ENCODE results near the gene LFNG.

The LFNG gene, protein sequence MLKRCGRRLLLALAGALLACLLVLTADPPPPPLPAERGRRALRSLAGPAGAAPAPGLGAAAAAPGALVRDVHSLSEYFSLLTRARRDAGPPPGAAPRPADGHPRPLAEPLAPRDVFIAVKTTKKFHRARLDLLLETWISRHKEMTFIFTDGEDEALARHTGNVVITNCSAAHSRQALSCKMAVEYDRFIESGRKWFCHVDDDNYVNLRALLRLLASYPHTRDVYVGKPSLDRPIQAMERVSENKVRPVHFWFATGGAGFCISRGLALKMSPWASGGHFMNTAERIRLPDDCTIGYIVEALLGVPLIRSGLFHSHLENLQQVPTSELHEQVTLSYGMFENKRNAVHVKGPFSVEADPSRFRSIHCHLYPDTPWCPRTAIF

DNA sequence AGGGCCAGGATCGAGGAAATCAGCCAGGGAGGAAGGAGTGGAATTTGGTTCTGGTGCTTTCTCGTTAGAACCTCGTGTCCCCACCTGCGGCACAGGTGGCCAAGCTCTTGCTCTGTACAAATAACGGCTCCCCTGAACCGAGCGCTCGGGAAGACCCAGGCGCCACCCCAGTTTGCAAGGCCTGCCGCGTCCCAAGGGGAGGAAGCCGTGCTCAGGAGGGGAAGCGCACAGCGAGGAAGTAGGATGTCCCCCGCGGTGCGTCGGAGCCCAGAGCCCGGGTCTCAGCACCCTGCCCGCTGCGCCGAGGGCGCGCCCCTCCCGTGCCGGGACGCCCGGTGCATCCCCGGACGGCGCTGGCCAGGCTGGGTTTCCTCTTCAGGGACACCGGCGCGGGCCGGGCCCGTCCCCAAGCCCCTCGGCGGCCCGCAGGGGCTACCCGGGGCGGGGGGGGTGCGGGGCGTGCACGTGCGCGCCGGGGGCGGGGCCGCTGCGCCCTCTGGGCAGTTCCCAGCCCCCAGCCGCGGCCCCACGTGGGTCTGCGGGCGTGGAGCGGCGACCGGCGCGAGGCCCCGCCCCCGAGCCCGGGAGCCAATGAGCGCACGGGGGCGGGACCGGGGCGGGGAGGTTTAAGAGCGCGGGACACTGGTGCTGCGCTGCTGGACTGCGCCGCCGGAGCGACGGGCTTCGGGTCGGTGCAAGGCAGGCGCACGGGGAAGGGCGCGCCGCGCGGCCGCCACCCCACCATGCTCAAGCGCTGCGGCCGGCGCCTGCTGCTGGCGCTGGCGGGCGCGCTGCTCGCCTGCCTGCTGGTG, at the start of gene LFNG:
Gene LFNG (plus strand): TSS at position 656 of the 812 bp plus-strand sequence. CDS start 88 bp downstream, at position 744.
- no peak for DNase-seq

DNA sequence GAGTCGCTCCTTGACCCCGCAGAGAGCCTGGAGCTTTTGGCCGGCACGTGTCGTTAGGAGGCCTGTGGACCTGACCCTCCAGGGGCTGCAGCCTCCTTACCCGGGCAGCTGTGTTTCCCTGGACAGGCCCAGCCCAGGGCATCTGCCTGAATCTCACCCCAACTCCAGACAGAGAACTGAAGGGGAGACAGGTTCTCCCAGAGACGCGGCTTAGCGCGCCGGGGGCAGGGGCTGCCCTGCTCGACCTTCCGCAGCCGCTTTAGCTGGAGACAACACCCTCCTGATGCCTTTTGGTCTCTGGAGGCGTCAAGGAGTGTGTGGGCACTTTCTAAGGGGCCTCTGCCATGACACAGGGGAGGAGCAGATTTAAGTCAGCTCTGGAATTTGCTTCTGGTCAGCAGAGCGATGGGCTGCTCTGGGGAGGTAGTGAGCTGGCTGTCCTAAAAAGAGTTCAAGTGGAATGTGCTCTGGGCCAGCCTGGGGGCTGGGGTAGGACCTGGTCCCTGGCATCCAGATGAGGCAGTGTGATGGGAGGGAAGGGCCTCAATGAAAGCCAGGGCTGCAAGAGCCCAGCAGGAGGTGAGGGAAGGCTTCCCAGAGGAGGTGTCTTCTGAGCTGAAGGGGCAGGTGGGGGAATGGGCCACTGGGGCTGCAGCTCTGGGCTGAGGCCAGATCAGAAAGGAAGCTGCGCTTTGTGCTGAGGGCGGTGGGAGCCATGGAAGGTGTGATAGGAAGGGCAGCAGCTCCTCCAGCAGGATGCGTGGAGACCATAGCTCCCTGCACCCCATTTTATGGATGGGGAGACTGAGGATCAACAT, 49.2 kb upstream of the LFNG start:
- DNase-seq: no peak

DNA sequence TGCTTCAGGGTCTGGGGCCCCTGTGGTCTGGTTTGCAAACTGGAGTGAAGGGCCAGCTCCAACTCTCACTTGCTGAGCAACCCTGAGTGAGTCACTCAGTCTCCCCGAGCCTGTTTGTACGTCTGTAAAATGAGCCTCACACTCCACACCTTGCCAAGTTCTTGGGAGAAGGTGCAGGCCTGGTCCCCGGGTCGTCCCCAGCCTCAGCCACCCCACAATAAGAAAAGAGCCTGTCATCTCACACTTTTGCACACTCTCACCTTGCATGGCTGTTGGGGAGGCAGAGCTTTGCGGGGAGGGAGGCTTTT, 48.6 kb upstream of the LFNG start:
- DNase-seq: no peak

DNA sequence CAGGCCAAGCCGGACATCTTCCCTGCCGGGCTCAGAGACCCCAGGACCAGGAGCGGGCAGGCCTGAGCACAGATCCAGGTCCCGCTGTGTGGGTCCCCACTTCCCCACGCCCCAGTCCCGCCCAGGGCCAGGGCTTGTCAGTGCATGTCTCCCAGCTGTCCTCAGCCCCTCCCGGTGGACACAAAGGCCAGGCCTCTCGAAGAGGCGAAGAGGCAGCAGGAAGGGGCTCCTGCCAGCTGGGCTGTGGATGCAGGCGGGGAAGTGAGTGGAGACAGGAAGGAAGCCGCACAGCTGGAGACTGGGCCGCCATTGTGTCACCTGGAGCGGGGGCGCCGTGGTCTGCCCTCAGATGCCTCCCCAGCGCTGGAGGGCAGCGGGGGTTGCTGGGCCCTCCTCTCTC, 48.2 kb upstream of the LFNG start:
- DNase-seq: no peak

DNA sequence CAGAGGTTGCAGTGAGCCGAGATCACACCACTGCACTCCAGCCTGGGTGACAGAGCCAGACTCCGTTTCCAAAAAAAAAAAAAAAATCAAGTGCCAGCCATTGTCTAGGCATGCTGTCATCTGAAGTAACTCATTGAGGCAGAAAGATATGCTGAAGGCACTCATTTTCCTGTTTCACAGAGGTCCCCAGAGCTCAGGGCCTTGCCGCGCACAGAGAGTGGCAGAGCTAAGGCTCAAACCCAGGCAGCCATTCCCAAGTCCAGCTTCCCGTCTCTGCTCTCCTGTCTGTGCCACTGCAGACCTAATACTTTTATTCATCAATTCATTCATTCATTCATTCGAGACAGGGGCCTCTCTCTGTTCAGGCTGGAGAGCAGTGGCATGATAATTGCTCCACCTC, 46.8 kb upstream of the LFNG start:
- no peak for DNase-seq

DNA sequence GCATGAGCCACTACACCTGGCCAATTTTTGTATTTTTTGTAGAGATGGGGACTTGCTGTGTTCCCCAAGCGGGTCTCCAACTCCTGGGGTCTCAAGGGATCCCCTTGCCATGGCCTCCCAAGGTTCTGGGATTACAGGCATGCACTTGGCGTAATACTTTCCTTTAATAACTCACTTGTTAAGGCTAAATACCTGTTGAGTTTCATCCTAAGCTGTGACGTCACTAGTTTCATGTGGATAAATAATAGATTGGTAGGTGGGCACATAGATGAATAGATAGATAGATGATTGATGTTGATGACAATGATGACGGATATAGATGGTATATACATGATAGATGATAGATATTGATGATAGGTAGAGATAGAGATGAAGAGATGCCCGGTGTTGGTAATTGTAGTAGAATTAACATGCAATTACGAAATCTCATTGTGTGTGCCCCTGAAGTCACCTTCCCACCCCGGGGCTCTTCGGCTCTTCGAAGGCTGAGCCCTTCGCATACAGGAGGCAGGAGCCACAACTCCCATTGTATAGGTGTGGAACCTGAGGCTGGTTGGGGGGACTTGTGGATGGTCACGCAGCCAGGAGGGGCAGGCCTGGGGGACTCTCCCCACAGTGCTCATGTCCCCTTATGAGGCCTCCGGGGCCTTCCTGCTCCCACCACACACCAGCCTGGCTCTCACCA, 45.9 kb upstream of the LFNG start:
- no peak for DNase-seq

DNA sequence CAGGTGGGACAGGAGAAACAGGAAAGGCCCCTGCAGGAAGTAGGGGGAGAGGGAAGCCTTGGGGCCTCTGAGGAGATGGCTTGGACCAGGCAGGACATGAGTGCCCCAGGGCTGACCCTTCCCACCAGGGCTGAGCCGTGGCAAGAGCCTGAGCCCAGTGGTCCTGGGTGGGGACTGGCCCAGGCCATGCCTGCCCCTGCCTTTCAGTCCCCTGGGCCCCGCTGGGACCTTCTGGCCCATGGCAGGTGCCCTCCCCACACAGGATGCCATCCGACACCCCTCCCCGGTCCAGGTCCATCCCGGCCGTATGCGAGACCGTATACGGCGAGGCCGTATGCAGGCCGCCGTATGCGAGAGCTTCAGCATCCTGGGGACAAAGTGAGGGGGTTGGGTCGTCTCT, 45.4 kb upstream of the LFNG start:
- DNase-seq: no peak

DNA sequence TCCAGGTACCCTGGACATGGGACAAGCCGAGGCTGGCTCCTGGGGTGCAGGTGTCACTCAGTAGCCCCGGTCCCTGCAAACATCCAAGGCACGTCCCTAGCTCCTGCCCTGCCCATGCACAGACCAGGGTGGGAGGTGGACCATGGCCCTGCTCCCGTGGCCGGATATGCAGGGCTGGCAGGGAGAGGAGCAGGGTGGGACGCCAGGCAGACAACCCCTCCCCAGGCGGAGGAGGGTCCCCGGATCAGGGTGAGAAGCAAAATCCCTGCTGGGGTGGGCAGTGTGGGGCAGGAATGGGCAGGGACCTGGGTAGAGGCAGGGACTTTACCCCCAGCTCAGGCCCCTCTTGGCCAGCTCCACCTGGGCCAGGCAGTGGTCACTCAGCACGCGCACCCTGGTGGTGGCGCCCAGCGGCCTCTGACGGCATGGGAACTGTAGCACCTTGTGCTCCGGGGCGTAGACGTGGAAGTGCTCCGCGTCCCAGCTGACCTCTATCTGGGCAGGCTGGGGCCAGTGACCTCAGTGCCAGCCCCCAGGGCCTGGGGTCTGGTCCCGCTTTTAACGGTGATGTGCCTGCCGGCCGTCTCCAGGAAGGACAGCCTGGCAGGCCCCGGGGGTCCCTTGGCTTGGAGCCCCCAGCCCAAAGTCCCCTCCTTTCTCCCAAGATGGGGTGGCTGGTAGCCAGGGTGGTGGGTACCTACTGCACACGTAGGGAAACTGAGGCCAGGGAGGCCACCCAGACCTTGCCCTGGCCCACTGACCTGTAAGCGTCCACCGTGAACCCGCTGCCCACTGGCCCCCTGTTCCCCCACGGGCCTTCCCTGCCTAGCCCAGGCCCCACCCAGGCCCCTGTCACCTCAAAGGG, 44.5 kb upstream of the LFNG start:
- no peak for DNase-seq

DNA sequence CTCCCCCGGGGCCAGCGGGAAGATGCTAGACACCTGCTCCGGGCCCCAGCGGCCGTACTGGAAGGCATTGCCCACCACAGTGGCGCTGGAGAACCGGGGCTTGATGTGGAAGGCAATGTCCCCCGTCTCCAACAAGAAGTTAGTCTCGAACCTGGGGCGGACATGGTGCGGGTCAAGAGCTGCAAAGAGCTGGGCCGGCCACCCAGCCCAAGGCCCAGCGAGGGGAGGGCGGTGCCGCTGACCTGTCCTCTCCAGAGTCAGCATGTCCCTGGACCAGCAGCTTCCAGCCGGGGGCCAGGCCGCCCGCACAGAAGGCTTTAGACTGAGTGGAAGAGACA, 43.9 kb upstream of the LFNG start:
- no peak for DNase-seq

DNA sequence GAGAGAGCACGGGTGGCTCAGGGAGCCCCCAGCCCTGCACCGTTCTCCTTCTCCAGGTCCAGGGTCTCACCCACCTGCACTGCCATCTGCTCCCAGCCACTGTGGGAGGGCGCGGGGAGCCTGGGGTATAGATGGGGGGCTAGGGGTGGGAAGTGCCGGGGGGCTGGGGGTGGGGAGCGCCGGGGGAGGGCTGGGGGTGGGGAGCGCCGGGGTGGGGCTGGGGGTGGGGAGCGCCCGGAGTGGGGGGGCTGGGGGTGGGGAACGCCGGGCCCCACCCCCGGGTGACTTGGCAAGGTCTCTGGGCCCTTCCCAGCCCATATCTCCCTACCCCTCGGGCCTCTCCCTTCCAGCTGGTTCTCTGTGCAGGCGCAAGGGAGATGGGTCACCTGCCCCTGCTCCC, 43.3 kb upstream of the LFNG start, which contains the start of gene GRIFIN:
Gene GRIFIN (minus strand): TSS at position 101 of the 400 bp plus-strand sequence. CDS start 15 bp downstream, at position 86.
- DNase-seq: no peak

DNA sequence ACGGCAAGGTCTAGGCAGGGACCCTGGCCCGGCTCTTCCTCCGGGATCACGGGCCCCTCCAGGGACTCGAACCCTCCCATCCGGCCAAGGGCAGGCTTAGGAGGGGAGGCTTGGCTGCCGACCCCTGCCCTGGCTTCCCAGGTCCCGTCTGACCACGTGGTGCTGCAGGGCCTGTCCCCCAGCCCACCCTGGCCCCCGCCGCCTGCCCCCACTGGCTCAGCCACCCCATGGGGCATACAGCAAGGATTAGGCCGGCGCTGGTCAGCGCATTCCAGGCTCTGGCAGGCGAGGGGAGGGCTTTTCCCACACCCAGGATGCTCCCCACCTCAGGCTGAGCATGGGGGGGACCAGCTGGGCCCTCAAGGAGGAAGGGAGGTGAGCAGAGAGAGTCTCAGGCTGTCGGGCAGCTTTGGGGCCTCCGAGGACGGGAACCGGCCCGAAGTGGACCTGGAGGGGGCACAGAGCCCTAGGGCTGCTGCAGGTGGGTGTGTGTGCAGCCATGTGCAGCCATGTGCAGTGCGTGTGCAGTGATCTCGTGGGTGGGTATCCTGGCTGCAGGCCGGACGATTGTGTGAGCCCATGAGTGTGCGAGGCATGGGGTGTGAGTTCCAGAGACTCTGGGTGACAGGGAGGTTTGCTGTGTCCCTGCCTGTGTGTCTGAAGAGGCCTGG, 42.7 kb upstream of the LFNG start:
- DNase-seq: no peak

DNA sequence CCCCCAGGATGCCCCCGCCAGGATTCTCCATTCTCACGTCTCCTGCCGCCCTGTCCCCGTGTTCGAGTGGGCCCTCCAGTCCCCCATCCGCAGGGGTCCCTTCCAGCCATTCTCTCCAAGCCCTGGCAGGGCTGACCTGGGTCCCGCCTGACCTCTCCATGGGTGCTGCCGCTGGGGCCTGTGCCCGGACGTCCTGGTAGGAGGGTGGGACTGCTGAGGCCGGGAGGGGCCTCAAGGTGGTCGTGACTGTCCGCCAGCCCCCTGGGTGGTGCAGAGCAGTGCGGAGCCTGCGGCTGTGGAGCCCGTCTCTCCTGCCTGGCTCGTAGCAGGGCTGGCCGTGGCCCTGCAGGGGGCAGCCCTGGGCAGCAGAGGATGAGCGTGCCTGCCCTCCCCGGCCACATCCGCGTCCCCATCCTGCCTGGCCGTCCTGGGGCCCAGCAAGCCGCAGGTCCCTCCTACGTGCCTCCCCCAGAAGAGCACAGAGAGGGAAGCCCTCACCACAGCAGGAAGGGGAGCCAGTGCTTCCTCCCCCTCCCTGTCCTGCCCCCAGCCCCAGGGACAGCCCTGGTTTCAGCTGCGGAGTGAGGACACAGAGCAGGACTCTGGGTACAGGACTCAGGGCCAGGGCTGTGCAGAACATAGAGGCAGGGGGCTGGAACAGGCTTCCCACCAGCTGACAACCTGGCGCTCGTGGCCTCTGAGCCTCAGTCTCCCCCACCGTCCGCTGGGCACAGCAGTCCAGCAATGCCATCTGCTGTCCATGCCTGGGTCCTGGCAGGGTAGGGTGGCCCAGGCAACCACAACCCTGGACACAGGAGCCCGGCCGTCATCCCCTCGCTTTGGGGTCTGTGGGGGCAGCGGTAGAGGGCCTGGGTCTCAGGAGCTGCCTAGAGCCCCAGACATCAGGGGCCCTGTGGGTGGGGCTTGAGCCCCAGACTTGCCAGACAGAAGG, 41.9 kb upstream of the LFNG start:
- no peak for DNase-seq

DNA sequence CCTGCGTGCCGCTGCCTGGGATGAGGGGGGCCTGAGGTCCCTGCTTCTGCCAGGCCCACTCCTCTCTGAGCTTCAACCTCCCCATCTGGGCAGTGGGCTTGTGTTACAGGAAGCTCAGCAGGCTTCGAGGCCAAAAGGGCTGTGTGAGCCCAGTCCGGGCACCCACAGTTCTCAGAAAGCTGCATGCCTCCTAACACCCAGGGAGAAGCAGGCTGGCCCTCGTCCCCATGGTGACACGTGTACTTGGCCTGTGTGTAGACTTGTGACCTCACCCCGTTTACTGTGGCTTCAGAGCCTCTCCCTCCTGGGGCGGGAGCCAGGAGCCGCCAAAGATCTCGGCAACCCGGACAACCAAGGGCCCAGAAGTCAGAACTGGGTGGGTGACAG, 41.2 kb upstream of the LFNG start:
- no peak for DNase-seq

DNA sequence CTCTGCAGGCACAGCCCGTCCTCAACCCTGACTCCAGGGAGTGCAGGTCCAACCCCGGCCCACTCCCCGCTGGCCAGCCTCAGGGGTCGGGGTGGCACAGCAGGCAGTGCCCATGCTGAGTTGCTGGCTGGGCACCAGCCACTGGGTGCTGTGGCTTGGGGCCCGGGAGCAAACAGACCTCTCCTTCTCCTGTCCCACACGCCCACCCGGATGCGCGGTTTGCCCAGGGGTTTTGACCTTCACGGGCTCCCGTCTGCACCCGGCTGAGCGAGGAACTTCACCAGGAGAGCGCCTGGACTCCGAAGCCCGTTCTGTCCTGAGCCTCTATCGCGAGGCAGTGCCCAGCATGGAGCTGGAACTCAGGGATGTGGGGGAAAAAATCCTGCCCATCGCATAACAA, 40.8 kb upstream of the LFNG start:
- no peak for DNase-seq

DNA sequence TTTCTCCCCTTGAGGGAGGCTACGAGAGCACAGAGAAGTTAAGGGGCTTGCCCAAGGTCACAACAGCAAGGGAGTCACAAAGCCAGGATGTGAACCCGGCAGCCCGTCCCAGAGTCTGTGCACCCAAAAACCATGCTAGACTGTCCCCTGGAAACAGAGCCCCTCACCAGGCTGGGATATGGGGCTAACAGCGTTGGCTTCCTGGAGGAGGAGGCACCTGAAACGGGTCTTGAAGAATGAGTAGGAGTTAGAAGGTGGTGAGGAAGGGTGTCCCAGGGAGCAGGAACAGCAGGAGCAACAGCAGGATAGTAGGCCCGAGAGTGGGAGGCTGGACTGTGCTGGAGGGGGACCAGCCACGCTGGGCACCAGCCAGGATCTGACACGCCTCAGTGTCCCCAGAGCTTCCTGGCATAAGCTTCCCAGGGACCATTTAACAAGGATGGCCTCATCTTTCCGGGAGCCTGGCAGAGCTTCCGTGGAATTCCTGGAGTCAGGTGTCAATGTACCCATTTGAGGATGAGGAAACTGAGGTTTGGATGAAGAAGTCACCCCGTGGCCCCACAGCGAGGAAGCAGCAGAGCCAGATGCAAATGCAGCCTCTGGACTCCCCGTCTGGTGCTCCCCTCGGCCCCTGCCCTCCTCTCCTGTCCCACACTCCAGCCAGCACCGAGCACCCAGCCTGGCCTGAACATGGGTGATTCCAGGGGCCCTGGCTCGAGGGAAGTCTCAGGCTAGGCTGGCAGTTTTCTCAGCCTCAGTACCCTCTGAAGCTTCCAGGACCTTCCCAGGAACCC, 40.1 kb upstream of the LFNG start:
- DNase-seq: no peak

DNA sequence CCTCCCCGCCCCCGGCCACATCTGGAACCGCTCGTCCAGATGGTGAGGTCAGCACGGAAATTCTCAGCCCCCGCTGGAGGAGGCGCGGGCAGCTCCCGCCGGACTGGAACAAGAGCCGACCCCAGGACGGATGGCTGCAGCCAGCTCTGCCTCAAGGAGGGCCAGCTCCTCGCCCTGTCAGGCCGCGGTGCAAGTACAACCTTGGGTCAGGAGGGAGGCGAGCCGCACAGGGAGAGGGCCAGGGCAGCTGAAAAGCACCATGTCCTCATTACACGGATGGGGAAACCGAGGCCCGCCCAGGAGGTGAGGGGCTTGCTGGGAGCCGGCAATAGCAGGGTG, 39.5 kb upstream of the LFNG start:
- DNase-seq: no peak

DNA sequence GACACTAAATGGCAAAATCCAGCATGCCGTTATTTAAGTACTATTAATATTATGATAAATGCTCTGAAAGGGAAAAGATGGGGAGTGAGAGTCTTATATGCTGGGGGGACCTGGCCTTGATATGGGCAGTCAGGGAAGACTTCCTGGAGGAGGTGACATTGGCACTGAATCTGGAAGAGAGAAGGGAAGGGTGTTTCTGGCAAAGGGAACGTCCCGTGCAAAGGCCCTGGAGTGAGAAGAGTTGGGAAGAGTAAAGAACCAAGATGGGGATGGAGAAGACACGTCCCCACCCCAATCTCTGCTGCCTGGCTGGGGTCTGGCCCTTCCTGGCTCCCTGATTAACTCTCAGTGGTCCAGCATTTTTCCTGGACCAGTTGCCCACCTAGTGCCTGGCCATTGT, 38.4 kb upstream of the LFNG start:
- no peak for DNase-seq

DNA sequence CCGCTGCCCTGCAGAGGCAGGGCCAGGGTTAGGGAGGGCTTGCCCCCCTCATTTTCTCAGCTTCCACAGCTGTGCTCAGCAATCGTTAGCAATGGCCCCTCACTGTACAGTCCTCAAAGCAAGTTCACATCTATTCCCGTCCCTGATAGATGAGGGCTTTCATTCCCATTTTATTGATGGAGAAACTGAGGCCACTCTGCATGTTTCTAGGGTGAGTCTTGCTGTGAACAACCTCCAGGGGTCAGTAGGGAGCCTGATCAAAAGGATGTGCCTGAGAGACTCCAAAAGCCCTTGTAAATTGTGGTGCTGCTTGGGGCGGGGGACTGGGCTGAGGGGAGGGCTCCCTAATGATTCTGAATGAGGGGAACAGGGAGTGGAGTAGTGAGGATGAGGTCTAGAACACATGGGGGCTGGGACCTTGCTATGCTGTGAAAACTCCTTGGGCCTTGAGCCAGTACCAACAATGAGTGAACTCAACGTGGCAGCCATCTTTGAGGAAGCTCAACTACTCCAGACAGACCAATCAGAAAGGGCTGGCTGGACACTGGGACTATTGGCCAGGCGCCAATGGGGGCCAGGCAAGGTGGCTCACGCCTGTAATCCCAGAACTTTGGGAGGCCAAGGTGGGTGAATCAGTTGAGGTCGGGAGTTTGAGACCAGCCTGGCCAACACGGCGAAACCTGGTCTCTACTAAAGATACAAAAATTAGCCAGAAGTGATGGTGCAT, 36.7 kb upstream of the LFNG start:
- DNase-seq: no peak

DNA sequence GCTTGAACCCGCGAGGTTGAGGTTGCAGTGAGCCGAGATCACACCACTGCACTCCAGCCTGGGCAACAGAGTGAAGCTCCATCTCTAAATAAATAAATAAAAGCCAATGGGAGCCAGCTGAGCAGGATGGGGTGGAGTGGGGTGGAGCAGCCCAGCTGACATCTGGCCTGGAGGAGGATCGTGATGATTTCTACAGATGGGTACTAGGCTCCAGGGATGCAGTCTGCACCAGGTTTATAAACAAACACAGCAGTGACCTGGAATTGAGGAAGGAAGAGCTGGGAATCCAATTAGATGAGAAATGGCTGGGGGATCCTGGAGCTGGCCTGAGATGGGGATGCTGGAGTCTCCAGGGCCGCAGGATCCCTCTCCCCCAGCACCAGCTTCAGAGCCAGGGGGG, 36.1 kb upstream of the LFNG start:
- no peak for DNase-seq
